Testis (tissue), 2 donors: Measurements from ENCODE around the gene IRF8.

Experiments
- POLR2A ChIP-seq: fragments of 450-650 bp; IDR thresholded peaks from one replicate; pipeline ENCODE4 v1.6.1; 2017; ENCODE audit warnings: antibody characterized with exemption, mild to moderate bottlenecking, moderate library complexity
- TF ChIP-seq, protein P1 (sequence below), 3 experiments: fragments of 450-650 bp in 2 of 3; fragments of 200-600 bp in 1 of 3; sonication (generic) in 1 of 3; IDR thresholded peaks; one replicate each; pipeline ENCODE4 v1.5.1; 2016 to 2019; ENCODE audit warnings: antibody characterized with exemption in 3 of 3, mild to moderate bottlenecking in 2 of 3, moderate library complexity in 1 of 3

DNA sequence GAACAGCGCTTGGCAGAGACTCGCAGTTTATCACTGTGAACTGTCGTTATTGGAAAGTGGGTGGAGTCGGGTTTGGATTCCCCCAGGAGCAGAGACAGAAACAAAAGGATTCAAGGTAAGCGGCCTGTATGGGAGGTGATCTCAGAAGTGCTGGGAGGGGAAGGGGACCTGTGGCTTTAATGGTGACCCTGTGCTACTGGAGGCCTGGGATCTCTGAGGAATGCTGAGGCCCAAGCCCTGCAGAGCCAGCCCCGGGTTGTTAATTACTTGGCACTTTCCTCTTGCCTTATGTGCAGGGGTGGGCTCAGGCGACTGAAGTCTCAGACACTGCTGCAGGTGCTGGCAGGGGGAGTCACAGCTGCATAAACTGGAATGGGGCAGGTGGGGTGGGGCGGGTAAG lies 27.4 kb downstream of the IRF8 start:
- TF ChIP-seq, protein P1, sequence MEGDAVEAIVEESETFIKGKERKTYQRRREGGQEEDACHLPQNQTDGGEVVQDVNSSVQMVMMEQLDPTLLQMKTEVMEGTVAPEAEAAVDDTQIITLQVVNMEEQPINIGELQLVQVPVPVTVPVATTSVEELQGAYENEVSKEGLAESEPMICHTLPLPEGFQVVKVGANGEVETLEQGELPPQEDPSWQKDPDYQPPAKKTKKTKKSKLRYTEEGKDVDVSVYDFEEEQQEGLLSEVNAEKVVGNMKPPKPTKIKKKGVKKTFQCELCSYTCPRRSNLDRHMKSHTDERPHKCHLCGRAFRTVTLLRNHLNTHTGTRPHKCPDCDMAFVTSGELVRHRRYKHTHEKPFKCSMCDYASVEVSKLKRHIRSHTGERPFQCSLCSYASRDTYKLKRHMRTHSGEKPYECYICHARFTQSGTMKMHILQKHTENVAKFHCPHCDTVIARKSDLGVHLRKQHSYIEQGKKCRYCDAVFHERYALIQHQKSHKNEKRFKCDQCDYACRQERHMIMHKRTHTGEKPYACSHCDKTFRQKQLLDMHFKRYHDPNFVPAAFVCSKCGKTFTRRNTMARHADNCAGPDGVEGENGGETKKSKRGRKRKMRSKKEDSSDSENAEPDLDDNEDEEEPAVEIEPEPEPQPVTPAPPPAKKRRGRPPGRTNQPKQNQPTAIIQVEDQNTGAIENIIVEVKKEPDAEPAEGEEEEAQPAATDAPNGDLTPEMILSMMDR (IDR thresholded peaks at IDR 0.05): no peak
- no peak for TF ChIP-seq POLR2A
